ENCODE data around the gene FARSA. TPM values are rescaled to one million over a fixed set of nuclear protein-coding genes. Genes with fewer than 3 reads are reported as not detected.
"Not testable (repeated sequence)": the region's sequence is repeated elsewhere in the genome, so short reads cannot be mapped to it uniquely, and the experiment has no call there.

FARSA gene
- total RNA-seq = 10 to 100 TPM; 40.7 to 68.8 (median 62.3) TPM

GRCh38 chr19:12933287-12934072 lies at the start of gene FARSA:
Gene FARSA, minus strand, starts transcription at chr19:12933711. Its CDS starts 15 bp downstream, at chr19:12933696.
- peak; percentile 36 to 72 for TF ChIP-seq POLR2A (IDR thresholded peaks at IDR 0.05)
- no peak for TF ChIP-seq CTCF (IDR thresholded peaks at IDR 0.05 in 4 of 5, conservative IDR thresholded peaks at IDR 0.05 in 1 of 5)
- intact Hi-C loops (cut with DNase I; ENCODE audit: low total_unique reads) = loop anchor here (1.0 to 5.0 kb wide), 4 partner anchors 15 to 211 kb away; partner anchors contain the start of genes GCDH, JUNB, SYCE2 and TNPO2
- ATAC-seq = peak; percentile 82 to 84

GRCh38 chr19:12983091-12983490 lies 49.6 kb upstream of the FARSA start:
- in situ Hi-C loops (cut with MboI; ENCODE audit: low sequenced_read_pairs in 4 of 4) (loop anchor here (5.0 to 10.0 kb wide), 3 partner anchors 52 to 112 kb away; no protein-coding TSS in a partner anchor), intact Hi-C loops (cut with DNase I; ENCODE audit: low total_unique reads) (loop anchor here (1.0 to 2.0 kb wide), 3 partner anchors 53 to 168 kb away; partner anchors contain the start of genes IER2 and STX10)
- TF ChIP-seq POLR2A (IDR thresholded peaks at IDR 0.05) = no peak
- no peak for TF ChIP-seq CTCF (IDR thresholded peaks at IDR 0.05 in 4 of 5, conservative IDR thresholded peaks at IDR 0.05 in 1 of 5)

More at GRCh38 chr19:12933287-12934072, at the start of gene FARSA:
- Histone ChIP-seq H3K4me1 (peaks cover 16 to 19% of the 10 kb centered on the region in 2 donors), H3K4me3 (peak within 1 kb of the TSS; percentile 85 to 100 (median 98)), H3K27me3 (no peaks in the 10 kb centered on the region), H3K36me3 (peaks cover 0 to 23% of the 10 kb centered on the region in 2 donors), H3K9me3 (no peaks in the 10 kb centered on the region), H3K27ac (peak within 1 kb of the TSS; percentile 91 to 99 (median 94))
- in situ Hi-C loops (cut with MboI; ENCODE audit: low sequenced_read_pairs in 4 of 4) = no loop called here
- DNase-seq = peak; percentile 94

GRCh38 chr19:12982648-12983047 lies 49.1 kb upstream of the FARSA start:
- TF ChIP-seq CTCF (IDR thresholded peaks at IDR 0.05 in 4 of 5, conservative IDR thresholded peaks at IDR 0.05 in 1 of 5) (no peak), POLR2A (IDR thresholded peaks at IDR 0.05) (no peak)
- intact Hi-C loops (cut with DNase I; ENCODE audit: low total_unique reads) = loop anchor here (1.0 to 2.0 kb wide), 3 partner anchors 54 to 168 kb away; partner anchors contain the start of genes IER2 and STX10
- ATAC-seq (no peak), DNase-seq (no peak)
- Histone ChIP-seq H3K27ac (no peak overlapping the region), H3K4me1 (peaks cover 18 to 20% of the 10 kb centered on the region in 2 donors), H3K27me3 (no peaks in the 10 kb centered on the region), H3K9me3 (no peaks in the 10 kb centered on the region), H3K4me3 (no peak overlapping the region), H3K36me3 (no peaks in the 10 kb centered on the region)
- in situ Hi-C loops (cut with MboI; ENCODE audit: low sequenced_read_pairs in 4 of 4) = loop anchor here (5.0 to 10.0 kb wide), 3 partner anchors 52 to 112 kb away; no protein-coding TSS in a partner anchor

More at GRCh38 chr19:12983091-12983490, 49.6 kb upstream of the FARSA start:
- Histone ChIP-seq H3K27me3 (no peaks in the 10 kb centered on the region), H3K27ac (peak overlapping the region in 1 of 4 donors; percentile 14), H3K4me1 (peaks cover 18 to 20% of the 10 kb centered on the region in 2 donors), H3K36me3 (no peaks in the 10 kb centered on the region), H3K9me3 (no peaks in the 10 kb centered on the region), H3K4me3 (peak overlapping the region; percentile 28 to 38 (median 34))
- DNase-seq (no peak), ATAC-seq (no peak)

- no peaks in the 10 kb centered on the region for H3K9me3 ChIP-seq
- H3K4me3 ChIP-seq = no peak overlapping the region
- no peak for DNase-seq
- intact Hi-C loops (cut with DNase I; ENCODE audit: low total_unique reads) = no loop called here
- TF ChIP-seq CTCF (IDR thresholded peaks at IDR 0.05 in 4 of 5, conservative IDR thresholded peaks at IDR 0.05 in 1 of 5) (no peak), POLR2A (IDR thresholded peaks at IDR 0.05) (no peak)
- in situ Hi-C loops (cut with MboI; ENCODE audit: low sequenced_read_pairs in 4 of 4) = loop anchor here (5.0 to 10.0 kb wide), 6 partner anchors 55 to 285 kb away; no protein-coding TSS in a partner anchor
- H3K36me3 ChIP-seq = no peaks in the 10 kb centered on the region
- H3K27me3 ChIP-seq = no peaks in the 10 kb centered on the region
- no peak overlapping the region for H3K27ac ChIP-seq
- no peak for ATAC-seq
- peaks cover 13 to 15% of the 10 kb centered on the region in 2 donors for H3K4me1 ChIP-seq
Measured at GRCh38 chr19:12979974-12980373, 46.5 kb upstream of the FARSA start.

- DNase-seq; H3K4me1 ChIP-seq; H3K27ac ChIP-seq; H3K4me3 ChIP-seq; intact Hi-C loops (cut with DNase I; ENCODE audit: low total_unique reads); H3K9me3 ChIP-seq; H3K27me3 ChIP-seq; H3K36me3 ChIP-seq; ATAC-seq: not testable (repeated sequence)
- in situ Hi-C loops (cut with MboI; ENCODE audit: low sequenced_read_pairs in 4 of 4) = loop anchor here in 3 of 4 donors (5.0 to 10.0 kb wide), 3 partner anchors 116 to 289 kb away; no protein-coding TSS in a partner anchor
Measured at GRCh38 chr19:12976109-12976508, 42.6 kb upstream of the FARSA start.
